Measurements from ENCODE around the gene LORICRIN. TPM values are rescaled to one million over a fixed set of nuclear protein-coding genes. Genes with fewer than 3 reads are reported as not detected.
A peak's percentile ranks its signal among the peaks of the same experiment; 100 is the strongest.

Gene LORICRIN
- not detected in 2 replicates for total RNA-seq
- polyA plus RNA-seq, result 0.19 TPM in 1 of 2 replicates, not detected in the other

- H3K4me3 ChIP-seq, result no peak within 1 kb of the TSS
These were observed at the start of gene LORICRIN for GRCh38 chr1:153259387-153259786. Gene LORICRIN, plus strand, starts transcription at chr1:153259687. Its CDS starts 1,263 bp downstream, at chr1:153260950.

GRCh38 chr1:153210206-153210605 is 49.3 kb upstream of the LORICRIN start:
- no peak overlapping the region for H3K27ac ChIP-seq
- TF ChIP-seq CTCF (IDR thresholded peaks at IDR 0.05; ENCODE audit: low read depth, low read length), result no peak
- no peaks in the 10 kb centered on the region for H3K4me1 ChIP-seq (ENCODE audit: low read depth)
- no peaks in the 10 kb centered on the region for H3K9me3 ChIP-seq (ENCODE audit: low read depth)
- no peak overlapping the region for H3K4me3 ChIP-seq
- no peaks in the 10 kb centered on the region for H3K36me3 ChIP-seq
- no peaks in the 10 kb centered on the region for H3K27me3 ChIP-seq
- peak in 1 of 2 donors; percentile 40 for DNase-seq (ENCODE audit: low read depth in 1 of 2, low spot score in 1 of 2)

More at GRCh38 chr1:153259387-153259786, at the start of gene LORICRIN:
- Histone ChIP-seq H3K36me3 (no peaks in the 10 kb centered on the region), H3K27me3 (peaks cover 57% of the 10 kb centered on the region), H3K27ac (no peak within 1 kb of the TSS), H3K9me3 (ENCODE audit: low read depth) (no peaks in the 10 kb centered on the region), H3K4me1 (ENCODE audit: low read depth) (no peaks in the 10 kb centered on the region)
- no peak for DNase-seq (ENCODE audit: low read depth in 1 of 2, low spot score in 1 of 2)
- no peak for TF ChIP-seq CTCF (IDR thresholded peaks at IDR 0.05; ENCODE audit: low read depth, low read length)

- Histone ChIP-seq H3K27me3 (no peaks in the 10 kb centered on the region), H3K9me3 (ENCODE audit: low read depth) (no peaks in the 10 kb centered on the region), H3K27ac (no peak overlapping the region), H3K36me3 (no peaks in the 10 kb centered on the region), H3K4me3 (no peak overlapping the region), H3K4me1 (ENCODE audit: low read depth) (no peaks in the 10 kb centered on the region)
- no peak for DNase-seq (ENCODE audit: low read depth in 1 of 2, low spot score in 1 of 2)
- TF ChIP-seq CTCF (IDR thresholded peaks at IDR 0.05; ENCODE audit: low read depth, low read length), result no peak
These were observed 47.3 kb upstream of the LORICRIN start for GRCh38 chr1:153212201-153212600.

- Histone ChIP-seq H3K27me3 (no peaks in the 10 kb centered on the region), H3K4me1 (ENCODE audit: low read depth) (no peaks in the 10 kb centered on the region), H3K9me3 (ENCODE audit: low read depth) (no peaks in the 10 kb centered on the region), H3K36me3 (no peaks in the 10 kb centered on the region), H3K27ac (no peak overlapping the region), H3K4me3 (no peak overlapping the region)
- no peak for DNase-seq (ENCODE audit: low read depth in 1 of 2, low spot score in 1 of 2)
- TF ChIP-seq CTCF (IDR thresholded peaks at IDR 0.05; ENCODE audit: low read depth, low read length), result no peak
These were observed 46.0 kb upstream of the LORICRIN start for GRCh38 chr1:153213519-153213918.

GRCh38 chr1:153217212-153217611 is 42.3 kb upstream of the LORICRIN start, which contains the start of gene PRR9:
Gene PRR9, plus strand, starts transcription at chr1:153217584. Its CDS starts 561 bp downstream, at chr1:153218145.
- no peaks in the 10 kb centered on the region for H3K36me3 ChIP-seq
- H3K4me1 ChIP-seq (ENCODE audit: low read depth), result no peaks in the 10 kb centered on the region
- no peak for TF ChIP-seq CTCF (IDR thresholded peaks at IDR 0.05; ENCODE audit: low read depth, low read length)
- H3K9me3 ChIP-seq (ENCODE audit: low read depth), result no peaks in the 10 kb centered on the region
- H3K27me3 ChIP-seq, result no peaks in the 10 kb centered on the region
- DNase-seq (ENCODE audit: low read depth in 1 of 2, low spot score in 1 of 2), result peak in 1 of 2 donors; percentile 4
- H3K4me3 ChIP-seq, result no peak within 1 kb of the TSS
- H3K27ac ChIP-seq, result no peak within 1 kb of the TSS
